ENCODE data around the gene FSTL5. TPM values are rescaled to one million over a fixed set of nuclear protein-coding genes. Genes with fewer than 3 reads are reported as not detected.

FSTL5 gene
- total and polyA plus RNA-seq, 2 donors (not counting 3 experiments of a cell fraction or from before 2014, with no cell fraction given) = 1.3 to 1.9 TPM

GRCh38 chr4:161463436-161463835 is 700.4 kb downstream of the FSTL5 start:
- no peak for FAIRE-seq
- dilution Hi-C loops (cut with MboI; ENCODE audit: extremely low pct_ligation_motif_present, low sequenced_read_pairs) (no loop called here), intact Hi-C loops (cut with micrococcal nuclease) (no loop called here)
- Histone ChIP-seq H3K9me1 (replicated peaks; ENCODE audit: control insufficient read depth, extremely low read depth, insufficient read depth, low read length) (no peaks in the 10 kb centered on the region), H4K20me1 (replicated peaks; ENCODE audit: control insufficient read depth, extremely low read depth, insufficient read depth, low read length) (no peaks in the 10 kb centered on the region), H3K4me2 (ENCODE audit: insufficient read depth, low read length) (no peak overlapping the region), H3K36me3 (ENCODE audit: control insufficient read depth in 2 of 2, extremely low read depth in 1 of 2, insufficient read depth in 2 of 2, low read length in 2 of 2) (no peaks in the 10 kb centered on the region), H3K27ac (ENCODE audit: insufficient read depth, low read depth, low read length) (no peak overlapping the region), H3K4me1 (ENCODE audit: control insufficient read depth, extremely low read depth, insufficient read depth, low read length) (no peaks in the 10 kb centered on the region), H3K79me2 (ENCODE audit: control insufficient read depth, insufficient read depth, low read length) (no peaks in the 10 kb centered on the region), H3K9ac (replicated peaks; ENCODE audit: extremely low read depth, insufficient read depth, low read length) (no peak overlapping the region), H3K9me3 (replicated peaks; ENCODE audit: control insufficient read depth, insufficient read depth, low read length) (no peaks in the 10 kb centered on the region), H3K27me3 (ENCODE audit: control insufficient read depth in 2 of 2, insufficient read depth in 2 of 2, low read length in 2 of 2) (no peaks in the 10 kb centered on the region), H3K4me3 (replicated peaks in 1 of 3; ENCODE audit: insufficient read depth in 1 of 3, low read depth in 1 of 3, low read length in 3 of 3) (no peak overlapping the region), H2AFZ (ENCODE audit: low read depth, low read length) (no peak overlapping the region)
- no peak for DNase-seq (ENCODE audit: low read depth, low spot score)
- BruUV-seq (replicated peaks) = no TSS peak
- ChIA-PET POLR2A (no interaction called here), CTCF (no interaction called here)
- TF ChIP-seq CTCF (IDR thresholded peaks at IDR 0.05; ENCODE audit: extremely low read depth in 1 of 2, insufficient read depth in 1 of 2, low read depth in 1 of 2, low read length in 2 of 2) (no peak), POLR2AphosphoS5 (IDR thresholded peaks at IDR 0.05; ENCODE audit: insufficient read depth, low read depth, low read length) (no peak)

- ChIA-PET POLR2A (no interaction called here), CTCF (no interaction called here)
- no peaks in the 10 kb centered on the region for H3K9me3 ChIP-seq (replicated peaks; ENCODE audit: control insufficient read depth, insufficient read depth, low read length)
- H3K79me2 ChIP-seq (ENCODE audit: control insufficient read depth, insufficient read depth, low read length) = no peaks in the 10 kb centered on the region
- FAIRE-seq = no peak
- TF ChIP-seq GATA2 (IDR thresholded peaks at IDR 0.05; ENCODE audit: insufficient read depth, insufficient read length, low read depth, low read length) (no peak), JUN (IDR thresholded peaks at IDR 0.05; ENCODE audit: borderline replicate concordance, insufficient read depth, insufficient read length, low read depth) (no peak), MYC (IDR thresholded peaks at IDR 0.05; ENCODE audit: low read depth, low read length) (no peak), MAX (IDR thresholded peaks at IDR 0.05; ENCODE audit: insufficient read depth, insufficient read length) (no peak), FOS (IDR thresholded peaks at IDR 0.05; ENCODE audit: borderline replicate concordance, insufficient read depth, low read length) (no peak), CTCF (IDR thresholded peaks at IDR 0.05; ENCODE audit: extremely low read depth in 1 of 2, insufficient read depth in 1 of 2, low read depth in 1 of 2, low read length in 2 of 2) (no peak), POLR2A (IDR thresholded peaks at IDR 0.05; ENCODE audit: low read depth, low read length) (no peak), POLR2AphosphoS5 (IDR thresholded peaks at IDR 0.05; ENCODE audit: insufficient read depth, low read depth, low read length) (no peak), EZH2 (IDR thresholded peaks at IDR 0.05; ENCODE audit: borderline replicate concordance, low read depth, low read length, severe bottlenecking) (no peak)
- no peaks in the 10 kb centered on the region for H3K9me1 ChIP-seq (replicated peaks; ENCODE audit: control insufficient read depth, extremely low read depth, insufficient read depth, low read length)
- H3K4me3 ChIP-seq (replicated peaks in 1 of 3; ENCODE audit: insufficient read depth in 1 of 3, low read depth in 1 of 3, low read length in 3 of 3) = no peak overlapping the region
- no peaks in the 10 kb centered on the region for H3K4me1 ChIP-seq (ENCODE audit: control insufficient read depth, extremely low read depth, insufficient read depth, low read length)
- no TSS peak for BruUV-seq (replicated peaks)
- H3K4me2 ChIP-seq (ENCODE audit: insufficient read depth, low read length) = no peak overlapping the region
- no peak for DNase-seq (ENCODE audit: low read depth, low spot score)
- H4K20me1 ChIP-seq (replicated peaks; ENCODE audit: control insufficient read depth, extremely low read depth, insufficient read depth, low read length) = no peaks in the 10 kb centered on the region
- intact Hi-C loops (cut with micrococcal nuclease) (no loop called here), dilution Hi-C loops (cut with MboI; ENCODE audit: extremely low pct_ligation_motif_present, low sequenced_read_pairs) (no loop called here)
- no peak overlapping the region for H3K27ac ChIP-seq (ENCODE audit: insufficient read depth, low read depth, low read length)
- no peak overlapping the region for H3K9ac ChIP-seq (replicated peaks; ENCODE audit: extremely low read depth, insufficient read depth, low read length)
- H3K27me3 ChIP-seq (ENCODE audit: control insufficient read depth in 2 of 2, insufficient read depth in 2 of 2, low read length in 2 of 2) = no peaks in the 10 kb centered on the region
- no peak overlapping the region for H2AFZ ChIP-seq (ENCODE audit: low read depth, low read length)
- no peaks in the 10 kb centered on the region for H3K36me3 ChIP-seq (ENCODE audit: control insufficient read depth in 2 of 2, extremely low read depth in 1 of 2, insufficient read depth in 2 of 2, low read length in 2 of 2)
Measured at GRCh38 chr4:161457906-161458305, 705.9 kb downstream of the FSTL5 start.

All from endothelial cell of umbilical vein (primary cell).